ENCODE results near the gene ERP29.
"Not testable (repeated sequence)": the region's sequence is repeated elsewhere in the genome, so short reads cannot be mapped to it uniquely, and the experiment has no call there.

Gene ERP29

GRCh38 chr12:112004041-112004440, 9.2 kb upstream of the ERP29 start:
- FAIRE-seq, result no peak

DNA sequence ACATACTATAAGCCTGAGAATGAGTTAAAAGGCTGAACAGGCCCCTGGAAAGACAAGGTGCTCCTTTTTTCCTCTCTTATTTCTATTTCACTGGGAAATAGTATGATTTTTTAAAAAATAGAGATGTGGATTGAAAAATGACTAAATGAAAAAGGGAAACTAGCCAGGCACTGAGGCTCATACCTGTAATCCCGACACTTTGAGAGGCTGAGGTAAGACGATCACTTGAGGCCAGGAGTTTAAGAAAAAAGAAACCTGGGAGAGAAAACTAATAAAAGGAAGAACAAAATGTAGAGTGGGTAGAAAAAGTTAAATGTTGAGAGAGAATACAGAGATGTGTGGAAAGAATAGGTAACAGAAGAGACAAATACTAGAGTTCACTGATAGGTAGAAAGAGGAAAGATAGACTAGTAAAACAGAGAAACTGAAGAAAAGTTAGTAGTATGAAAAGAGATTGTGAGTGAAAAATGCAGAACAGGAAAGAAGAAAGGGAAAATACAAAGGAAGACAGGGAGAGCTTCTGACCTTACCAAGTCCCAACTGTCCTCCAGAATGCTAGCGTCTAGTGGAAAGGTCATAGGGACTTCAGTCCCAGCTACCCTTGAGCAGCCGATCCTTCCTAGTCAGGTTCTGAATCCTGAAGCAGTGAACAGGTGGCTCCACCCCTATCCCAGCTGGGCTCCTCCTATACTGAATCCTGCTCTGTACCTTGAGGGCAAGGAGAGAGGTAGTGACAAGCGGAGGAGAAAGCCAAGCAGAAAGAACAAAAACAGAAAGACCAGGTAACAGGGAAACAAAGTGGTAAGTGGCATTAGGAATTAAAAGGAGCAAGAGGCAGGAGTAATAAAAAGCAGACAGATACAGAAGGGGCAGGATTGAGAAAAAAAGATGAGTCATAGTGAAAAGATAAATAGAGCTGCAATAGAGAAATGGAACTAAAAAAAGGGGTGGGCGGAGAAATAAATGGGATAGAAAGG, 7.5 kb upstream of the ERP29 start:
- FAIRE-seq, result no peak

GRCh38 chr12:112007945-112008344, 5.3 kb upstream of the ERP29 start:
- FAIRE-seq, result no peak

DNA sequence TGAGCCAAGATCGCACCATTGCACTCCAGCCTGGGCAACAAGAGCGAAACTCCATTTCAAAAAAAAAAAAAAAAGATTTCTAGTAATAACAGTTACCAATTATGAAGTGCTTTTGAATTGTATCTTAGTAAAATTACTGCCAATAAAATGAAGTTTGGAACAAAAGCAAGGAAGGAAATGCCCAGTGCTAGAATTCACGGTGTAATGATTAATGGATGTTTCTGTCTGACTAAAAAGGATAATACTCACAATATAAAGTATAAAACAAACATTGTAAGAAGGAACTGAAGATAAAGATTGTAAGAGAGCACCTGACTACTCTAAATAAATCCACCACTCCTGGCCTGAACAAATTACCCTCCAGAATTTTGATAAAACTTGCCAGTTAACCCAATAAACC, 4.3 kb upstream of the ERP29 start:
- FAIRE-seq, result no peak

GRCh38 chr12:112009596-112009995, 3.6 kb upstream of the ERP29 start:
- not testable (repeated sequence) for FAIRE-seq

- no peak for FAIRE-seq
These were observed 2.5 kb upstream of the ERP29 start for GRCh38 chr12:112010415-112011344.

DNA sequence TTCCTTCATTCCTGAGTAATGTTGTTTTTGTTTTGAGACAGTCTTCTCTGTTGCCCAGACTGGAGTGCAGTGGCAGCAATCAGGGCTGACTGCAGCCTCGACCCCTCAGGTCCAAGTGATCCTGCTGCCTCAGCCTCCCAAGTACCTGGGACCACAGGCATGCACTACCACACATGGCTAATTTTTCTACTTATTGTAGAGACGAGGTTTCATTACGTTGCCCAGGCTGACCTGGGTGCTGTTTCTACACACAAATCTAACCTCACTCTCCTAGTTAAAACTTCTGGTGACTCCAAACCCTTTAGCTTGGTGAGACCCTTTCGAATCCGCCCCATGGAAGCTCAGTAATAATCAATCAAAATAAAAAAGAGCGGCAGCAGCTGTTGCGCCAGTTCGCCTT, 1.5 kb upstream of the ERP29 start:
- no peak for FAIRE-seq

DNA sequence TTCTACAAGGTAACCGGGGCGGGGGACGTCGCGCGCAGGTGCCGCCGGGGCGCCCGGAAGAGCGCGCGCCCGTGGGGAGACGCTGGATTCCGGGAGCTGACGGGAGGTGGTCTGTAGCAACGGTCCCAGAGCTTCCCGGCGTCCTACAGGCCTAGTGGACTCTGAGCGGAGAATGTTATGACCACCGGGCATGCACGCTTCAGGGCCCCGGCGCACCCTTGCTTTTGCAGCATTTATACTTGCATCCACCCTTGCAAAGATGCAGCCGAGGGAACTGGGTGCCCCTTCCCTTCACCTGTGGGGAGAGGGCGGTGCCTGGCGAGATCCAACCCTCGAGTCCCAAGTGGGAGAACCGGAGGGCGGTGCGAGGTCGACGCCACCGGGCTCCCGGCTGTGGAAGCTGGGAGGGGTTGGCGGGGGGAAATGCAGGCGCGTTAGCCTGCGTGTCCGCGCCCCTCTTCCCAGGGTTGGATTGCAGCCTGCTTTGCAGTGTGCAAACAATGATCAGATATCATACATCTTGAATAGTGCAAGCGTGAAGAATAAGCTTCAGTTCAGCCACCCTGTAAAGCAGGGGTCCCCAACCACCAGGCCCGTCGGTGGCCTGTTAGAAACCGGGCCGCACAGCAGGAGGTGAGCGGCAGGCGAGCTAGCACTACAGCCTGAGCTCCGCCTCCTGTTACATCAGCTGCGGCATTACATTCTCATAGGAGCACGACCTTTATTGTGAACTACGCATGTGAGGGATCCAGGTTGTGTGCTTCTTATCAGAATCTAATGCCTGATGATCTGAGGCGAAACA, 576 bp downstream of the ERP29 start:
- FAIRE-seq, result no peak

DNA sequence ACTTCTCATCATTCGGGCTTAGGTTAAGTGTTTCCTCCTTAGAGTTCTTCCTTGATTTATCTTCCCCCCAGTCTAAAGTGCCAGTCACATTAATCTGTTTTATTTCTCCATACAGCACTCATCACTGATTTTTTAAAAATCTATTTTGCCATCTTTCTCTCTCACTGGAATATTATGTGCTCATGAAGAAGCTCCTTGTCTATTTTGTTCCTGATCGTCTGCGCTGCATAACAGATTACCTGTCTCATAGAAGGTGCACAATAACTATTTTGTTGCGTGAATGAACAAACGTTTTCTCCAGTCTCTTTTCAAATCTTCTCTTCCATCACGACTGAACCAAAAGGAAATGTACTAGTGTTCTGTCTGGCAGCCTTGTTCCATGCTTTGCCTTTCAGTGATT, 2.7 kb downstream of the ERP29 start:
- no peak for FAIRE-seq

GRCh38 chr12:112017041-112017440, 3.8 kb downstream of the ERP29 start:
- no peak for FAIRE-seq

- FAIRE-seq, result no peak
These were observed 5.5 kb downstream of the ERP29 start for GRCh38 chr12:112018571-112019237.

GRCh38 chr12:112020947-112021457, 7.8 kb downstream of the ERP29 start:
- FAIRE-seq, result no peak

- FAIRE-seq, result no peak
These were observed 9.2 kb downstream of the ERP29 start for GRCh38 chr12:112022241-112023016.

GRCh38 chr12:112023759-112024396, 10.7 kb downstream of the ERP29 start:
- FAIRE-seq, result no peak

DNA sequence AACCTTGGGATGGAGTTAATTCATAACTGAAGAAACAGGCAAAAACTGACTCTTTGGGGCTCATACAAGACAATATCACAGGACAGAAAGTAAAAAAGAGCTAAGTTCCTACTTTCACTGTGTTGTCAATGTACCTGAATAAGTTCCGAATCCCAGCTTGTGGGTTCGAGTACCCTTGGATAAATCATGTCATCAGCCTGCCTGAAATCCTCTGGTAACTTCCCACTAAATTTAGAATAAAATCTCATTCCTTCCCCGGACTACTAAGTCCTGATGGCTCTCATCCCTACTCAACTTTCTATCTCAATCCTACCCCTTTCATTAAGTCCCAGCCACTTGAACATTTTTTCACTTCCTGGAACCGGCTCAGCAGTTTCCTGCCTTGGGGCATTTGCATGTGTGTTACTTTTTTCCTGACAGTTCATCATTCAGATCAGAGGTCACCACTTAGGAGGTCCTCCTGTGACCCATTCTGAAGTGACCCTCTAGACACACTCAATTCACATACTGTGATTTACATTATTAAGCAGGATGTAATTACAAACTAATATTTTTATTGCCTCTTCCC, 12.7 kb downstream of the ERP29 start:
- no peak for FAIRE-seq

DNA sequence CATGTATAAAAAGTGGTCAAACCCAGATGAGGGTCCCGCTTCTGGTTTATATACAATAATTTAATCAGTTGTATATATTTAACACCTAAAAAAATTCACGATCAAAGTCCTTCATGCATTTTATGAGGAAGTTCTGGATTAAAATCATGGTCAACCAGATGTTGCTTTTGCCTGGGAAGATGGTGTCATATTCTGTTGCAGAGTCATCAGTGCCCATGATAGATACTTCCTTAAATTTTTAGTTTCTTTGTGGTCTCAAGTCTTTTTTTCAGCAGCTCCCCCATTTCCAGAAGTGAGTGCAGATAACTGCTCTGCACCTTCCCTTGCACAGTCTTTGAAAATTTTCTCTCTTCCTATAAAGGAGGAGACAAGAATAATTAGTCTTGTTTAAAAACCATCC, 16.1 kb downstream of the ERP29 start:
- FAIRE-seq, result no peak

- FAIRE-seq, result no peak
These were observed 18.2 kb downstream of the ERP29 start for GRCh38 chr12:112031472-112031871.

- FAIRE-seq, result no peak
These were observed 19.1 kb downstream of the ERP29 start for GRCh38 chr12:112032292-112032691.

DNA sequence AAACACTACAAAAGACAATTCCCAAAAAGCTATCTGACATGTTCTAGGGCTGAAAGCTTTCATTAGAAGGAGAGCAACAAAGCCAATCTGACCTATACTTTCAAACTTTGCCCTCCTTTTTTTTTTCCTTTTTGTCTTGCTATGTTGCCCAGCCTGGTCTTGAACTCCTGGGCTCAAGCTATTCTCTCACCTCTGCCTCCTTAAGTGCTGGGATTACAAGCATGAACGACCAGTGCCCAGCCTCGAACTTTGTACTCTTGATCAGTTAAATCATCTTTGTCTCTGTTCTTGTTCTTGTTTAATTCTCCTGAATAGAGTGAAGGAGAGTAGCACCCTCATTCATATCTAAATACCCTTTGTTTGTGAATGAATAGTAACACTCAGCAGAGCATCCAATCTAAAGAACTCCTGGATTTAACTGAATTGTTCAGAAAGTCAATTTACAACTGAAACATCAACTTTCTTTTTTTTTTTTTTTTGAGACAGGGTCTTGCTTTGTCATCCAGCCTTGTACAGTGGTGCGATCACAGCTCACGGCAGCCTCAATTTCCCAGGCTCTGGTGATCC, 22.1 kb downstream of the ERP29 start:
- FAIRE-seq, result no peak

- not testable (repeated sequence) for FAIRE-seq
These were observed 23.4 kb downstream of the ERP29 start for GRCh38 chr12:112036614-112037013.
